ENCODE measurements around the gene CCDC92.

DNA sequence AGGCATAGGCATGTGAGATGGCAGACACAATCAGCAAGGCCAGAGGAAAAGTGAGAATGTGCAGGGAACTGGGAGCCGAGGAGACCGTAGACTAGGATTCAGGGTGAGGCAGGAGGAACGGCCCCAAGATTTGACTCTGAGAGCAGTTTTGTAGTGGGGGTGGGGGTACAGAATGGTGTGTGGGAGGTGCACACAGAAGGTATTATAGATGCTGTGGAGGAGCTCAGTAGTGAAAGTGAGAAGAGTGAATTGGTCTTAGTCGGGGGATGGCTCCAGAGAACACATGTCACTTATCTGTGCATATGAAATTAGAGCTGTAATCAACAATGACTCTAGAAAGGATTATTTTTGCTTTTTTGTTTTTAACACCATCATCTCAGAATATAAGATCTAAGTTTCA is 12.3 kb upstream of the CCDC92 start:
- TF ChIP-seq EZH2 (IDR thresholded peaks at IDR 0.05; ENCODE audit: insufficient read depth, low read length), result no peak
- no peak for TF ChIP-seq CTCF (IDR thresholded peaks at IDR 0.05; ENCODE audit: insufficient read depth, low read depth, low read length)

Data from astrocyte (in vitro differentiated cells and primary cell).